Ishikawa (cell line): ENCODE results near the gene KCTD16.

ENCODE experiments used
- CEBPB ChIP-seq: IDR thresholded peaks from 2 replicates; pipeline ENCODE4 v1.6.1; 2012
- CREB1 ChIP-seq: IDR thresholded peaks from 2 replicates; pipeline ENCODE4 v1.6.1; 2012; ENCODE audit warnings: low read depth
- EGR1 ChIP-seq: IDR thresholded peaks from 2 replicates; pipeline ENCODE4 v1.6.1; 2012
- EP300 ChIP-seq: IDR thresholded peaks from 2 replicates; pipeline ENCODE4 v1.6.1; 2012; ENCODE audit warnings: borderline replicate concordance
- FOXM1 ChIP-seq: IDR thresholded peaks from 2 replicates; pipeline ENCODE4 v1.6.1; 2012; ENCODE audit warnings: low read depth, borderline replicate concordance
- NFIC ChIP-seq: IDR thresholded peaks from 2 replicates; pipeline ENCODE4 v1.6.1; 2012
- RAD21 ChIP-seq: IDR thresholded peaks from 2 replicates; pipeline ENCODE4 v1.6.1; 2012; ENCODE audit warnings: low read depth
- TAF1 ChIP-seq: IDR thresholded peaks from 2 replicates; pipeline ENCODE4 v1.6.1; 2012; ENCODE audit warnings: low read depth, mild to moderate bottlenecking
- TCF12 ChIP-seq: IDR thresholded peaks from 2 replicates; pipeline ENCODE4 v1.6.1; 2012; ENCODE audit warnings: low read depth
- TEAD4 ChIP-seq: IDR thresholded peaks from 2 replicates; pipeline ENCODE4 v1.6.1; 2012
- YY1 ChIP-seq: IDR thresholded peaks from 2 replicates; pipeline ENCODE4 v1.6.1; 2012; ENCODE audit warnings: low read depth
- ZBTB7A ChIP-seq: IDR thresholded peaks from 2 replicates; pipeline ENCODE4 v1.6.1; 2012; ENCODE audit warnings: low read depth
- TF ChIP-seq, protein P1 (sequence below): IDR thresholded peaks from 2 replicates; pipeline ENCODE4 v1.6.1; 2012
- TF ChIP-seq, protein P2 (sequence below): IDR thresholded peaks from 2 replicates; pipeline ENCODE4 v1.6.1; 2012
- TF ChIP-seq, protein P3 (sequence below): IDR thresholded peaks from 2 replicates; pipeline ENCODE4 v1.6.1; 2012; ENCODE audit warnings: low read depth, mild to moderate bottlenecking

The KCTD16 gene

DNA sequence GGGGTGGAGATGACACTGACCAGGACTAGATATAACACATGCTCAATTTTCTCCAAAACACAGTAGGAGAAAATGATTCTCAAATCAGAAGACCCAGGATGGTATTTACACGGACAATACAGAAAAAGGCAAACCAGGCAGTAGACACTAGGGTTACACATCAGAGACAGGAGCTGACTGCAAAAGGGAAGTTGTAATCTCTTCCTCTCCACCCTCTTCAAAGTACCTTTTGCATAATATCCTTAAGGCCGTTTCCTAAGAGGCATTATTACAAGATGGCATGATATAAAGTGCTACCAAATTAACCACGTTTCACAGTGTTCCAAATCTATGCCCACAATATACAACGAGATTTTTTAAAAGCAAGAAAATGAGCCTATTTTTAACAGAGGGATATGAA is 39.4 kb upstream of the KCTD16 start:
- TF ChIP-seq, protein P1, sequence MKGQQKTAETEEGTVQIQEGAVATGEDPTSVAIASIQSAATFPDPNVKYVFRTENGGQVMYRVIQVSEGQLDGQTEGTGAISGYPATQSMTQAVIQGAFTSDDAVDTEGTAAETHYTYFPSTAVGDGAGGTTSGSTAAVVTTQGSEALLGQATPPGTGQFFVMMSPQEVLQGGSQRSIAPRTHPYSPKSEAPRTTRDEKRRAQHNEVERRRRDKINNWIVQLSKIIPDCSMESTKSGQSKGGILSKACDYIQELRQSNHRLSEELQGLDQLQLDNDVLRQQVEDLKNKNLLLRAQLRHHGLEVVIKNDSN: no peak
- TF ChIP-seq TAF1 (no peak), FOXM1 (no peak), CREB1 (no peak), TEAD4 (no peak), TCF12 (no peak), NFIC (no peak), EP300 (no peak), EGR1 (no peak), CEBPB (no peak), ZBTB7A (no peak), YY1 (no peak), RAD21 (no peak)
- TF ChIP-seq, protein P2, sequence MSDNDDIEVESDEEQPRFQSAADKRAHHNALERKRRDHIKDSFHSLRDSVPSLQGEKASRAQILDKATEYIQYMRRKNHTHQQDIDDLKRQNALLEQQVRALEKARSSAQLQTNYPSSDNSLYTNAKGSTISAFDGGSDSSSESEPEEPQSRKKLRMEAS: no peak
- TF ChIP-seq, protein P3, sequence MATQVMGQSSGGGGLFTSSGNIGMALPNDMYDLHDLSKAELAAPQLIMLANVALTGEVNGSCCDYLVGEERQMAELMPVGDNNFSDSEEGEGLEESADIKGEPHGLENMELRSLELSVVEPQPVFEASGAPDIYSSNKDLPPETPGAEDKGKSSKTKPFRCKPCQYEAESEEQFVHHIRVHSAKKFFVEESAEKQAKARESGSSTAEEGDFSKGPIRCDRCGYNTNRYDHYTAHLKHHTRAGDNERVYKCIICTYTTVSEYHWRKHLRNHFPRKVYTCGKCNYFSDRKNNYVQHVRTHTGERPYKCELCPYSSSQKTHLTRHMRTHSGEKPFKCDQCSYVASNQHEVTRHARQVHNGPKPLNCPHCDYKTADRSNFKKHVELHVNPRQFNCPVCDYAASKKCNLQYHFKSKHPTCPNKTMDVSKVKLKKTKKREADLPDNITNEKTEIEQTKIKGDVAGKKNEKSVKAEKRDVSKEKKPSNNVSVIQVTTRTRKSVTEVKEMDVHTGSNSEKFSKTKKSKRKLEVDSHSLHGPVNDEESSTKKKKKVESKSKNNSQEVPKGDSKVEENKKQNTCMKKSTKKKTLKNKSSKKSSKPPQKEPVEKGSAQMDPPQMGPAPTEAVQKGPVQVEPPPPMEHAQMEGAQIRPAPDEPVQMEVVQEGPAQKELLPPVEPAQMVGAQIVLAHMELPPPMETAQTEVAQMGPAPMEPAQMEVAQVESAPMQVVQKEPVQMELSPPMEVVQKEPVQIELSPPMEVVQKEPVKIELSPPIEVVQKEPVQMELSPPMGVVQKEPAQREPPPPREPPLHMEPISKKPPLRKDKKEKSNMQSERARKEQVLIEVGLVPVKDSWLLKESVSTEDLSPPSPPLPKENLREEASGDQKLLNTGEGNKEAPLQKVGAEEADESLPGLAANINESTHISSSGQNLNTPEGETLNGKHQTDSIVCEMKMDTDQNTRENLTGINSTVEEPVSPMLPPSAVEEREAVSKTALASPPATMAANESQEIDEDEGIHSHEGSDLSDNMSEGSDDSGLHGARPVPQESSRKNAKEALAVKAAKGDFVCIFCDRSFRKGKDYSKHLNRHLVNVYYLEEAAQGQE: no peak

DNA sequence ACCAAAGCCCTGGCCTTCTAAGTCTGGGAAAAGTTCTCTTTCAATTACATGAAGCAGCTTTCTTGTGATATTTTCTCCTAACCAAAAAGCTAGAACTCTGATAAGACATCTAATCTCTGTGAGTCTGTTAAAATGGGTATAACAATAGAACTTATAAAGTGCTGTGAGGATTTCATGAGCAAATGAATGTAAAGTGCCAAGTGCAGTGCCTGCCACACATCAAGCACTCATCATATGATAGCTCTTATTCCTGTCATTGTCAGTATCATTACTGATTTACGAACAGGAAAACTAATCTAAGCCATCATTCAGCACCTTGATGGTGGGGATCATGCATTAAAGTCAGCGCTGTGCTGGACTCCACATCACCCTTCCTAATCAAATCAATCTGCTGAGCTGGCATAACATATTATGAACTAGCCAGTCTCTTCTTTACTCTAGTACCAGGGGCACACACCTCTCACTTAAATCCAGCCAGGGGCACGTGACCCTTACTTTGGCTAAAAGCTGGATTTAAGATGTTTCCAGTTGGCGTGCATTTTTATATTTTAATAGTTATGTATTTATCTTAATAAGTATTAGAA is 37.5 kb upstream of the KCTD16 start:
- TF ChIP-seq RAD21 (no peak), ZBTB7A (no peak), TCF12 (no peak), CREB1 (no peak), FOXM1 (no peak)
- TF ChIP-seq, protein P1: no peak
- TF ChIP-seq, protein P2: no peak

DNA sequence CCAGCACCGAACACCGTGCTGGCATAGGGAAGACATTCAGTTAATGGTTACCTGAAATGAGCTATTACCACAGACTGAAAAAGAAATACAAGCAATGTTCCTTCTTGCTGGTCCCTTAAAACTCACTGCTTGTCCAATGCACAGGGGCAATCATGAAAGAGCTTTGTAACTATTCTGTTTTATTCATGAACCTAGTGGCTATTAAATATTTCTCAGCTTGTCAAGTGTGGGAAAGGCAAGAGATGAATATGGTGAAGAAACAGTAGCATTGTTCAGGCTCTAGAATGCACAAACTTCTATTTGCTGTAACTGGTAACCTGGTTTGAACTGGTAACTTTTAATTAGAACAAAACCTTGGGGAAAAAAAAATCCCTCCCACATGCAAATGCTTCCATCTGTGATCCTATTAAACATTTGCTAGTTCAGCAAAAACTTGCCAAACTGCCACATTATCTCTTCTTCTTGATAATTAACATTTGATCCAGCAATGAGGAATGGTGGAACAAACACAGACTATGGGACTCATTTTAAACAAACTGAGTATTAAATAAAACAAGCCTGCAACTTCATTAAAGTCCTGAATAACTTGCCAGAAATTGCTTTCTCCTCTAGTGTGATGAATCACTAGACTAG is 36.4 kb upstream of the KCTD16 start:
- no peak for TF ChIP-seq EP300
- TF ChIP-seq TEAD4: no peak
- no peak for TF ChIP-seq CREB1
- no peak for TF ChIP-seq NFIC
- TF ChIP-seq EGR1: no peak
- TF ChIP-seq YY1: no peak
- no peak for TF ChIP-seq ZBTB7A
- TF ChIP-seq, protein P2: no peak
- TF ChIP-seq, protein P3: no peak
- TF ChIP-seq TCF12: no peak
- TF ChIP-seq RAD21: no peak
- TF ChIP-seq CEBPB: no peak
- TF ChIP-seq, protein P1: no peak
- no peak for TF ChIP-seq FOXM1
- no peak for TF ChIP-seq TAF1

DNA sequence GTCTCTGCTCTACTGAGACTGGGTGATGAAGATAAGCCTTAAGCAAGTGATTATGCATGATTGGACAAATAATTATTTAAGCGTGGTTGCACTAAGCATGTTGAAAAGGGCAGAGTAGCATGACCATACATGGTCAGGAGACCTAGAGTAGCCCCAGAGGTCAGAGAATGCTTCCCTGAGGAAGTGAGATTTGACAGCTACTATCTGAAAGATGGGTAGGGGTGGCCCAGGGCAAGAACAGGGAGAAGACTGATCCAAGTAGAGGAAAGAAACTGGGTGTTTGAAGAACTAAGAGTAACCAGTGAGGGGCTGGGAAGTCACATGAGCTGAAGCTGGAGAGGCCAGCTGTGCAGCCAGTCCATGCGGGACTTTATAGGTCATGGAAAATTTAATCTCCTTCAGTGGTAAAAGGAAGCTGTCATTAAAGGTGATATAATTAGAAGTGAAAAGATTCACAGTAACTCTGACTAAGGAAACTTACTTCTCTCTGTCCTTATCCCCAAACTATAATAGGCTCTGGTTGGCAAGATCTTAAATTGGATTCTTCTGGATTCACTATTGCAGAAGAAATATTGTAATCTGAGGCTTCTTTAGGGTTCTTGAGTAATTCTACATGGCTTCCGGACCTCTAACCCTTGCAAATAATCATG is 35.4 kb upstream of the KCTD16 start:
- TF ChIP-seq ZBTB7A: no peak

DNA sequence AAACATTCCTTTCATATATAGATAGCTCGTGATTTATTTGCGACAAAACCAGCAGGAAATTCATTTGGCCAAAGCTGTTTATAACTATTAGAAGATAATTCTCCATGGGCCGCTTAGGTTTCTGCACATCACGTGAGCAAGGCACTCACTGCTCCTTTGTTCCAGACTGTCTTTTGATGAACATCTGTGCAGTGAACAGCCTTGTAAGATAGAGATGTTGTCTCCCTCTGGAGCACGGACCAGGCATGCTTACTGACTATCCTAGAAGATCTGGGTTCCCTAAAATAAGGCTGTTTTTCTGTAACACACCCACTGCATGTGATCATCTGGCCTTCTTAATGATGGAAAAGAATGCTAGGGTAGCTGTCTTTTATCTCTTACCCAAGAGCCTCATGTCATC is 31.1 kb upstream of the KCTD16 start:
- TF ChIP-seq CREB1 (no peak), TCF12 (no peak), EP300 (no peak), YY1 (no peak), NFIC (no peak), EGR1 (no peak), TAF1 (no peak), ZBTB7A (no peak), TEAD4 (no peak), FOXM1 (no peak), CEBPB (no peak)
- TF ChIP-seq, protein P3: no peak
